Choroid plexus epithelial cell (primary cell): ENCODE results near the gene ELP6.
A peak's percentile ranks its signal among the peaks of the same experiment; 100 is the strongest.
"Not testable (repeated sequence)": the region's sequence is repeated elsewhere in the genome, so short reads cannot be mapped to it uniquely, and the experiment has no call there.

ENCODE experiments used
- DNase-seq: peaks from one replicate; pipeline ENCODE4 v3.0.0-alpha.2; 2010; ENCODE audit warnings: low read depth
- H3K4me3 ChIP-seq: 2 replicates; pipeline ENCODE4 v1.5.1; 2011; ENCODE audit warnings: low read depth, mild to moderate bottlenecking, control low read depth, low read length, moderate library complexity
- TF ChIP-seq, protein P1 (sequence below): conservative IDR thresholded peaks from 2 replicates; pipeline ENCODE4 v1.5.1; 2011; ENCODE audit warnings: low read depth, mild to moderate bottlenecking, control low read depth, inconsistent platforms, low read length, moderate library complexity

Gene ELP6

DNA sequence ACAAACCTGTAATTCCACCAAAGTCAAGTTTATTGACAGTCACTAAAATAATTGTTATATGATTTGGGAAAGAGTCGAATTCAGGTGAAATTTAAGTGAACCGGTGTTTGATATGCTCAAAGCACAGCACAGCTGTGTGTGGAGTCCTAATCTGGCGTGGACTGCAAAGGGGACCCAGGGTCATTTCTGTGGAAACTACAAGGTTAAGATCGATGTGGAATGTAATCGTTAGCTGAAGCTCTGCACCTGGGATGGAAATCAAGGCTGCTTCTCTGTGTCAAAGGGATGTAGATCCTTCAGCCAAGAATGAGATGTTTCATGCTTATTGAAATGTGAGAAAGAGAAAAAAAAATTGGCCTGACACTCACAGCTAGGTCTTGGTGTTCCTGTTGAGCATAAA lies 1.6 kb upstream of the ELP6 start:
- no peak overlapping the region for H3K4me3 ChIP-seq
- TF ChIP-seq, protein P1, sequence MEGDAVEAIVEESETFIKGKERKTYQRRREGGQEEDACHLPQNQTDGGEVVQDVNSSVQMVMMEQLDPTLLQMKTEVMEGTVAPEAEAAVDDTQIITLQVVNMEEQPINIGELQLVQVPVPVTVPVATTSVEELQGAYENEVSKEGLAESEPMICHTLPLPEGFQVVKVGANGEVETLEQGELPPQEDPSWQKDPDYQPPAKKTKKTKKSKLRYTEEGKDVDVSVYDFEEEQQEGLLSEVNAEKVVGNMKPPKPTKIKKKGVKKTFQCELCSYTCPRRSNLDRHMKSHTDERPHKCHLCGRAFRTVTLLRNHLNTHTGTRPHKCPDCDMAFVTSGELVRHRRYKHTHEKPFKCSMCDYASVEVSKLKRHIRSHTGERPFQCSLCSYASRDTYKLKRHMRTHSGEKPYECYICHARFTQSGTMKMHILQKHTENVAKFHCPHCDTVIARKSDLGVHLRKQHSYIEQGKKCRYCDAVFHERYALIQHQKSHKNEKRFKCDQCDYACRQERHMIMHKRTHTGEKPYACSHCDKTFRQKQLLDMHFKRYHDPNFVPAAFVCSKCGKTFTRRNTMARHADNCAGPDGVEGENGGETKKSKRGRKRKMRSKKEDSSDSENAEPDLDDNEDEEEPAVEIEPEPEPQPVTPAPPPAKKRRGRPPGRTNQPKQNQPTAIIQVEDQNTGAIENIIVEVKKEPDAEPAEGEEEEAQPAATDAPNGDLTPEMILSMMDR: no peak
- DNase-seq: no peak

- DNase-seq: peak; percentile 28
- TF ChIP-seq, protein P1: no peak
- H3K4me3 ChIP-seq: peak overlapping the region; percentile 66
Observed at GRCh38 chr3:47512416-47513124, 942 bp downstream of the ELP6 start.

DNA sequence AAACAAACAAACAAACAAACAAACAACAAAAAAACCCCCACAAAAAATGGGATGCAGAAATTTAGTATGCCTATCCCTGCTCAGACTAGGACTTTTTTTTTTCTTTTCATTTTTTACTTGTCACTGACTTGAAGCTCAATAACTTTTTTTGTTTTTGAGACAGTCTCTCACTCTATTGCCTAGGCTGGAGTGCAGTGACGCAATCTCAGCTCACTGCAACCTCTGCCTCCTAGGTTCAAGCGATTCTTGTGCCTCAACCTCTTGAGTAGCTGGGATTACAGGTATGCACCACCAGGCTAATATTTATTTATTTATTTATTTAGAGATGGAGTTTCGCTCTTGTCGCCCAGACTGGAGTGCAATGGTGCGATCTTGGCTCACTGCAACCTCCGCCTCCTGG lies 8.2 kb downstream of the ELP6 start:
- H3K4me3 ChIP-seq, DNase-seq: not testable (repeated sequence)

- no peak overlapping the region for H3K4me3 ChIP-seq
- DNase-seq: no peak
- TF ChIP-seq, protein P1: no peak
Observed at GRCh38 chr3:47504113-47504512, 9.4 kb downstream of the ELP6 start.

GRCh38 chr3:47503033-47503432 lies 10.5 kb downstream of the ELP6 start:
- DNase-seq: no peak
- TF ChIP-seq, protein P1: no peak
- H3K4me3 ChIP-seq: no peak overlapping the region

DNA sequence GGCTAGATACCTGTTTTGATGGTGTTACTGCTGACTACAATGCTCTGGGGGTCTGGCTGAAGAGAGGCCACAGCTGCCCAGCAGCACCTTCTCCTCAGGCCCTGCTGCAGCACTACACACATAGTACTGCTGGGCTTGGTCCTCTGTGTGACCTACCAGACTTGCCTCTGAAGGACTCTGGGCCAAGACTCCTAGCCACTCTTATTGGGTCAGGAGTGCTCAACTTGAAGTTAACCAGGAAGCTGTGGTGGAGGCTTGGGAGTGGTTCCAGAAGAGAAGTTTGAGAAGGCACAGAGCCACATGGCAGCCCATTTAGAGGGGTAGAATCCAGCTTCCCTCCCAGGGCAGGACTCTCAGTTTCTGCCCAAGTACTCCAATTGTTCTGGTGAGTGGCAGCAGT lies 16.6 kb downstream of the ELP6 start:
- no peak overlapping the region for H3K4me3 ChIP-seq
- TF ChIP-seq, protein P1: no peak
- DNase-seq: no peak

GRCh38 chr3:47495886-47496285 lies 17.6 kb downstream of the ELP6 start:
- H3K4me3 ChIP-seq: no peak overlapping the region
- no peak for DNase-seq
- TF ChIP-seq, protein P1: no peak
